H1 (cell line): Measurements from ENCODE around the gene PPARA. TPM values are rescaled to one million over a fixed set of nuclear protein-coding genes. Genes with fewer than 3 reads are reported as not detected.

Experiments used
- BACH1 ChIP-seq: IDR thresholded peaks from 2 replicates; pipeline ENCODE4 v1.6.1; 2012; ENCODE audit warnings: low read length, improper control_type of control experiment
- EP300 ChIP-seq, 2 experiments: IDR thresholded peaks; 1 replicate in 1 of 2; 2 replicates in 1 of 2; pipeline ENCODE4 v1.6.1; 2011 to 2012; ENCODE audit warnings: low read depth in 2 of 2, low read length in 2 of 2, mild to moderate bottlenecking in 2 of 2, borderline replicate concordance in 1 of 2, inconsistent platforms in 1 of 2, moderate library complexity in 1 of 2
- GTF2F1 ChIP-seq: IDR thresholded peaks from 2 replicates; pipeline ENCODE4 v1.6.1; 2012; ENCODE audit warnings: low read depth, low read length, improper control_type of control experiment, borderline replicate concordance
- POLR2AphosphoS5 ChIP-seq: IDR thresholded peaks from 2 replicates; pipeline ENCODE4 v1.6.1; 2011; ENCODE audit warnings: low read depth, low read length
- SUZ12 ChIP-seq: fragments of 200-600 bp; sonication (generic); IDR thresholded peaks from 2 replicates; pipeline ENCODE4 v1.6.1; 2012; ENCODE audit warnings: mild to moderate bottlenecking, inconsistent platforms, low read length, moderate library complexity, mixed read lengths
- polyA plus RNA-seq, 7 experiments: library from polyadenylated mRNA; depleted of rRNA in 3 of 7; stranded (reverse) in 5 of 7; unstranded in 2 of 7; fragments of >200 nt in 5 of 7; fragments of 200-250 nt in 2 of 7; gene quantifications; 1 replicate in 5 of 7; 2 replicates in 1 of 7; 4 replicates in 1 of 7; pipeline versions ENCODE4 v1.2.1 to v1.2.3, GENCODE V29; 2011 to 2013; ENCODE audit warnings: missing spikeins in 2 of 7, mixed read lengths in 2 of 7
- total RNA-seq: library from RNA; stranded (reverse); fragmentation: NEBNext Ultra II Directional; extraction: Animal tissue kit (Norgen Biotek cat#: 25700); gene quantifications from 2 replicates; pipeline ENCODE4 v1.2.1, GENCODE V29; 2021
- TF ChIP-seq, protein P1 (sequence below): fragments of 300-600 bp; sonication (generic); IDR thresholded peaks from 2 replicates; pipeline ENCODE4 v1.7.1; 2012; ENCODE audit warnings: low read length, moderate library complexity, mild to moderate bottlenecking, inconsistent platforms; ENCODE audit not compliant: insufficient replicate concordance
- TF ChIP-seq, protein P2 (sequence below): IDR thresholded peaks from 2 replicates; pipeline ENCODE4 v1.6.1; 2012; ENCODE audit warnings: inconsistent platforms
- TF ChIP-seq, protein P3 (sequence below): IDR thresholded peaks from 2 replicates; pipeline ENCODE4 v1.6.1; 2012; ENCODE audit warnings: low read length, inconsistent platforms

Gene PPARA
- total and polyA plus RNA-seq, 2 of the 8 experiments (the other 6 are each of a cell fraction or from before 2014, with no cell fraction given), result 3.1 to 8.2 TPM

DNA sequence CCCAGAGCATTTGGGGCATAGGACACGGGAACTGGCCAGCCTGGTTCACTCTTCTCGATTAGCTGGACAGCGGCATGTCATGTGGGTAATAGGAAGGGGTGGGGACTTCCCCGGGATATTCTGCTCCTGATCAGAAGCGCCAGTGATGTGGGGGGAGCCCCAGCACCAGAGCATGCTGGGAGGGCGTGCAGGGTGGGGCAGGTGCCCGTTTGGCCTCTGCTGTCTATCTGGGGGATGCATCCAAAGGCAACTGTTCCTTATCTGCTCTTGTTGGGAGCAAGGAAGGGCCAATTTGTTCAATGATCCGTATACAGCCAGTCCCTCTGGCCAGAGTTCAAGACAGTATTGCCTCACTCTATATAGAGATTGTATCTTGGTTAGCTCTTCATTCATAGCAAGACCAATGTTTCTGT, 43.6 kb downstream of the PPARA start (continued):
- TF ChIP-seq, protein P1, sequence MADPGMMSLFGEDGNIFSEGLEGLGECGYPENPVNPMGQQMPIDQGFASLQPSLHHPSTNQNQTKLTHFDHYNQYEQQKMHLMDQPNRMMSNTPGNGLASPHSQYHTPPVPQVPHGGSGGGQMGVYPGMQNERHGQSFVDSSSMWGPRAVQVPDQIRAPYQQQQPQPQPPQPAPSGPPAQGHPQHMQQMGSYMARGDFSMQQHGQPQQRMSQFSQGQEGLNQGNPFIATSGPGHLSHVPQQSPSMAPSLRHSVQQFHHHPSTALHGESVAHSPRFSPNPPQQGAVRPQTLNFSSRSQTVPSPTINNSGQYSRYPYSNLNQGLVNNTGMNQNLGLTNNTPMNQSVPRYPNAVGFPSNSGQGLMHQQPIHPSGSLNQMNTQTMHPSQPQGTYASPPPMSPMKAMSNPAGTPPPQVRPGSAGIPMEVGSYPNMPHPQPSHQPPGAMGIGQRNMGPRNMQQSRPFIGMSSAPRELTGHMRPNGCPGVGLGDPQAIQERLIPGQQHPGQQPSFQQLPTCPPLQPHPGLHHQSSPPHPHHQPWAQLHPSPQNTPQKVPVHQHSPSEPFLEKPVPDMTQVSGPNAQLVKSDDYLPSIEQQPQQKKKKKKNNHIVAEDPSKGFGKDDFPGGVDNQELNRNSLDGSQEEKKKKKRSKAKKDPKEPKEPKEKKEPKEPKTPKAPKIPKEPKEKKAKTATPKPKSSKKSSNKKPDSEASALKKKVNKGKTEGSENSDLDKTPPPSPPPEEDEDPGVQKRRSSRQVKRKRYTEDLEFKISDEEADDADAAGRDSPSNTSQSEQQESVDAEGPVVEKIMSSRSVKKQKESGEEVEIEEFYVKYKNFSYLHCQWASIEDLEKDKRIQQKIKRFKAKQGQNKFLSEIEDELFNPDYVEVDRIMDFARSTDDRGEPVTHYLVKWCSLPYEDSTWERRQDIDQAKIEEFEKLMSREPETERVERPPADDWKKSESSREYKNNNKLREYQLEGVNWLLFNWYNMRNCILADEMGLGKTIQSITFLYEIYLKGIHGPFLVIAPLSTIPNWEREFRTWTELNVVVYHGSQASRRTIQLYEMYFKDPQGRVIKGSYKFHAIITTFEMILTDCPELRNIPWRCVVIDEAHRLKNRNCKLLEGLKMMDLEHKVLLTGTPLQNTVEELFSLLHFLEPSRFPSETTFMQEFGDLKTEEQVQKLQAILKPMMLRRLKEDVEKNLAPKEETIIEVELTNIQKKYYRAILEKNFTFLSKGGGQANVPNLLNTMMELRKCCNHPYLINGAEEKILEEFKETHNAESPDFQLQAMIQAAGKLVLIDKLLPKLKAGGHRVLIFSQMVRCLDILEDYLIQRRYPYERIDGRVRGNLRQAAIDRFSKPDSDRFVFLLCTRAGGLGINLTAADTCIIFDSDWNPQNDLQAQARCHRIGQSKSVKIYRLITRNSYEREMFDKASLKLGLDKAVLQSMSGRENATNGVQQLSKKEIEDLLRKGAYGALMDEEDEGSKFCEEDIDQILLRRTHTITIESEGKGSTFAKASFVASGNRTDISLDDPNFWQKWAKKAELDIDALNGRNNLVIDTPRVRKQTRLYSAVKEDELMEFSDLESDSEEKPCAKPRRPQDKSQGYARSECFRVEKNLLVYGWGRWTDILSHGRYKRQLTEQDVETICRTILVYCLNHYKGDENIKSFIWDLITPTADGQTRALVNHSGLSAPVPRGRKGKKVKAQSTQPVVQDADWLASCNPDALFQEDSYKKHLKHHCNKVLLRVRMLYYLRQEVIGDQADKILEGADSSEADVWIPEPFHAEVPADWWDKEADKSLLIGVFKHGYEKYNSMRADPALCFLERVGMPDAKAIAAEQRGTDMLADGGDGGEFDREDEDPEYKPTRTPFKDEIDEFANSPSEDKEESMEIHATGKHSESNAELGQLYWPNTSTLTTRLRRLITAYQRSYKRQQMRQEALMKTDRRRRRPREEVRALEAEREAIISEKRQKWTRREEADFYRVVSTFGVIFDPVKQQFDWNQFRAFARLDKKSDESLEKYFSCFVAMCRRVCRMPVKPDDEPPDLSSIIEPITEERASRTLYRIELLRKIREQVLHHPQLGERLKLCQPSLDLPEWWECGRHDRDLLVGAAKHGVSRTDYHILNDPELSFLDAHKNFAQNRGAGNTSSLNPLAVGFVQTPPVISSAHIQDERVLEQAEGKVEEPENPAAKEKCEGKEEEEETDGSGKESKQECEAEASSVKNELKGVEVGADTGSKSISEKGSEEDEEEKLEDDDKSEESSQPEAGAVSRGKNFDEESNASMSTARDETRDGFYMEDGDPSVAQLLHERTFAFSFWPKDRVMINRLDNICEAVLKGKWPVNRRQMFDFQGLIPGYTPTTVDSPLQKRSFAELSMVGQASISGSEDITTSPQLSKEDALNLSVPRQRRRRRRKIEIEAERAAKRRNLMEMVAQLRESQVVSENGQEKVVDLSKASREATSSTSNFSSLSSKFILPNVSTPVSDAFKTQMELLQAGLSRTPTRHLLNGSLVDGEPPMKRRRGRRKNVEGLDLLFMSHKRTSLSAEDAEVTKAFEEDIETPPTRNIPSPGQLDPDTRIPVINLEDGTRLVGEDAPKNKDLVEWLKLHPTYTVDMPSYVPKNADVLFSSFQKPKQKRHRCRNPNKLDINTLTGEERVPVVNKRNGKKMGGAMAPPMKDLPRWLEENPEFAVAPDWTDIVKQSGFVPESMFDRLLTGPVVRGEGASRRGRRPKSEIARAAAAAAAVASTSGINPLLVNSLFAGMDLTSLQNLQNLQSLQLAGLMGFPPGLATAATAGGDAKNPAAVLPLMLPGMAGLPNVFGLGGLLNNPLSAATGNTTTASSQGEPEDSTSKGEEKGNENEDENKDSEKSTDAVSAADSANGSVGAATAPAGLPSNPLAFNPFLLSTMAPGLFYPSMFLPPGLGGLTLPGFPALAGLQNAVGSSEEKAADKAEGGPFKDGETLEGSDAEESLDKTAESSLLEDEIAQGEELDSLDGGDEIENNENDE, result no peak
- TF ChIP-seq, protein P2, sequence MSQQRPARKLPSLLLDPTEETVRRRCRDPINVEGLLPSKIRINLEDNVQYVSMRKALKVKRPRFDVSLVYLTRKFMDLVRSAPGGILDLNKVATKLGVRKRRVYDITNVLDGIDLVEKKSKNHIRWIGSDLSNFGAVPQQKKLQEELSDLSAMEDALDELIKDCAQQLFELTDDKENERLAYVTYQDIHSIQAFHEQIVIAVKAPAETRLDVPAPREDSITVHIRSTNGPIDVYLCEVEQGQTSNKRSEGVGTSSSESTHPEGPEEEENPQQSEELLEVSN, result no peak
- TF ChIP-seq POLR2AphosphoS5, result no peak
- TF ChIP-seq SUZ12, result no peak
- no peak for TF ChIP-seq GTF2F1
- no peak for TF ChIP-seq EP300 (IDR thresholded peaks at IDR 0.05; ENCODE audit: borderline replicate concordance in 1 of 2, low read depth in 2 of 2, low read length in 2 of 2)
- TF ChIP-seq, protein P3, sequence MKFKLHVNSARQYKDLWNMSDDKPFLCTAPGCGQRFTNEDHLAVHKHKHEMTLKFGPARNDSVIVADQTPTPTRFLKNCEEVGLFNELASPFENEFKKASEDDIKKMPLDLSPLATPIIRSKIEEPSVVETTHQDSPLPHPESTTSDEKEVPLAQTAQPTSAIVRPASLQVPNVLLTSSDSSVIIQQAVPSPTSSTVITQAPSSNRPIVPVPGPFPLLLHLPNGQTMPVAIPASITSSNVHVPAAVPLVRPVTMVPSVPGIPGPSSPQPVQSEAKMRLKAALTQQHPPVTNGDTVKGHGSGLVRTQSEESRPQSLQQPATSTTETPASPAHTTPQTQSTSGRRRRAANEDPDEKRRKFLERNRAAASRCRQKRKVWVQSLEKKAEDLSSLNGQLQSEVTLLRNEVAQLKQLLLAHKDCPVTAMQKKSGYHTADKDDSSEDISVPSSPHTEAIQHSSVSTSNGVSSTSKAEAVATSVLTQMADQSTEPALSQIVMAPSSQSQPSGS, result no peak
- TF ChIP-seq BACH1, result no peak
- TF ChIP-seq, all 59 proteins: peak for 0
